GM12878 (cell line): Measurements from ENCODE around the gene ITGAD. TPM values are rescaled to one million over a fixed set of nuclear protein-coding genes. Genes with fewer than 3 reads are reported as not detected.

Source experiments
- ATF7 ChIP-seq: fragments of 450-650 bp; IDR thresholded peaks from 2 replicates; pipeline ENCODE4 v1.6.1; 2016; ENCODE audit warnings: low read depth, mild to moderate bottlenecking
- DPF2 ChIP-seq: fragments of 450-650 bp; IDR thresholded peaks from 2 replicates; pipeline ENCODE4 v1.6.1; 2017; ENCODE audit warnings: mild to moderate bottlenecking
- EP300 ChIP-seq, 2 experiments: fragments of 150-350 bp in 1 of 2; IDR thresholded peaks; 2 replicates each; pipeline ENCODE4 v1.6.1; 2011 to 2012; ENCODE audit warnings: low read depth in 2 of 2, low read length in 2 of 2, borderline replicate concordance in 1 of 2, improper control_type of control experiment in 1 of 2, inconsistent platforms in 1 of 2; ENCODE audit not compliant: control insufficient read depth in 1 of 2
- FOXM1 ChIP-seq: IDR thresholded peaks from 2 replicates; pipeline ENCODE4 v1.6.1; 2012; ENCODE audit warnings: low read depth, mild to moderate bottlenecking, inconsistent platforms, low read length, moderate library complexity
- GABPA ChIP-seq: IDR thresholded peaks from 2 replicates; pipeline ENCODE4 v1.6.1; 2014; ENCODE audit warnings: antibody characterized with exemption, low read depth, mild to moderate bottlenecking, inconsistent platforms
- HDAC2 ChIP-seq: fragments of 200-600 bp; sonication (generic); IDR thresholded peaks from 2 replicates; pipeline ENCODE4 v1.6.1; 2017
- PAX5 ChIP-seq: IDR thresholded peaks from 2 replicates; pipeline ENCODE4 v1.6.1; 2011; ENCODE audit warnings: low read depth, low read length, borderline replicate concordance
- PAX8 ChIP-seq: fragments of 450-650 bp; IDR thresholded peaks from 2 replicates; pipeline ENCODE4 v1.6.1; 2017; ENCODE audit warnings: mild to moderate bottlenecking, moderate library complexity
- RCOR1 ChIP-seq: conservative IDR thresholded peaks from 2 replicates; pipeline ENCODE4 v1.6.1; 2012; ENCODE audit warnings: low read depth, low read length, improper control_type of control experiment
- RUNX3 ChIP-seq: IDR thresholded peaks from 2 replicates; pipeline ENCODE4 v1.6.1; 2012; ENCODE audit warnings: low read length, inconsistent platforms
- SRF ChIP-seq, 2 experiments: IDR thresholded peaks; 2 replicates each; pipeline ENCODE4 v1.6.1; 2011; ENCODE audit warnings: low read depth in 2 of 2, low read length in 2 of 2, mild to moderate bottlenecking in 1 of 2, moderate library complexity in 1 of 2
- SUZ12 ChIP-seq: fragments of 200-600 bp; sonication (generic); IDR thresholded peaks from one replicate; pipeline ENCODE4 v1.6.1; 2018; ENCODE audit warnings: antibody characterized with exemption, mild to moderate bottlenecking; ENCODE audit not compliant: unreplicated experiment
- TBL1XR1 ChIP-seq: IDR thresholded peaks from 2 replicates; pipeline ENCODE4 v1.6.1; 2012; ENCODE audit warnings: low read depth, low read length, improper control_type of control experiment
- ZBTB33 ChIP-seq: fragments of 450-650 bp; IDR thresholded peaks from 2 replicates; pipeline ENCODE4 v1.6.1; 2017; ENCODE audit warnings: mild to moderate bottlenecking
- ZNF207 ChIP-seq: fragments of 450-650 bp; IDR thresholded peaks from 2 replicates; pipeline ENCODE4 v1.6.1; 2014; ENCODE audit warnings: antibody characterized with exemption, mild to moderate bottlenecking, borderline replicate concordance
- ZNF217 ChIP-seq: fragments of 450-650 bp; IDR thresholded peaks from 2 replicates; pipeline ENCODE4 v1.6.1; 2017; ENCODE audit warnings: antibody characterized with exemption, mild to moderate bottlenecking
- polyA plus RNA-seq, 11 experiments: library from polyadenylated mRNA; depleted of rRNA in 4 of 11; unstranded in 6 of 11; stranded (reverse) in 5 of 11; fragments of >200 nt; fragmentation: Nextera tagmentation in 4 of 11; fragmentation: Illumina TruSeq in 1 of 11; extraction: Ambion mirVana in 4 of 11; extraction: Trizol in 1 of 11; gene quantifications; 1 replicate in 1 of 11; 2 replicates in 10 of 11; pipeline versions ENCODE4 v1.2.1 to v1.2.3, GENCODE V29; 2011 to 2016; ENCODE audit warnings: inconsistent platforms in 2 of 11, missing spikeins in 2 of 11, low read depth in 1 of 11
- total RNA-seq, 4 experiments: library from RNA; depleted of rRNA in 3 of 4; stranded (reverse); fragments of >200 nt in 3 of 4; fragmentation: Illumina TruSeq in 1 of 4; extraction: Trizol in 1 of 4; gene quantifications; 2 replicates each; pipeline versions ENCODE4 v1.2.1 to v1.2.3, GENCODE V29; 2013 to 2021
- TF ChIP-seq, protein P1 (sequence below): fragments of 450-650 bp; IDR thresholded peaks from 2 replicates; pipeline ENCODE4 v1.6.1; 2017; ENCODE audit warnings: mild to moderate bottlenecking, moderate library complexity
- TF ChIP-seq, protein P2 (sequence below), 3 experiments: IDR thresholded peaks in 2 of 3; conservative IDR thresholded peaks in 1 of 3; 2 replicates each; pipeline ENCODE4 v1.5.1; 2011; ENCODE audit warnings: low read depth in 3 of 3, low read length in 3 of 3, mild to moderate bottlenecking in 3 of 3, control low read depth in 2 of 3, moderate library complexity in 2 of 3, inconsistent platforms in 1 of 3, mixed read lengths in 1 of 3; ENCODE audit not compliant: control insufficient read depth in 2 of 3, insufficient read depth in 1 of 3; ENCODE audit errors: extremely low read depth in 1 of 3
- TF ChIP-seq, protein P3 (sequence below): fragments of 150-350 bp; IDR thresholded peaks from 2 replicates; pipeline ENCODE4 v1.6.1; 2014; ENCODE audit warnings: mild to moderate bottlenecking, low read depth, low read length

Gene ITGAD
- total and polyA plus RNA-seq, 10 of the 15 experiments (the other 5 are each of a cell fraction or from before 2014, with no cell fraction given), result 0.29 to 4.0 (median 1.2) TPM

DNA sequence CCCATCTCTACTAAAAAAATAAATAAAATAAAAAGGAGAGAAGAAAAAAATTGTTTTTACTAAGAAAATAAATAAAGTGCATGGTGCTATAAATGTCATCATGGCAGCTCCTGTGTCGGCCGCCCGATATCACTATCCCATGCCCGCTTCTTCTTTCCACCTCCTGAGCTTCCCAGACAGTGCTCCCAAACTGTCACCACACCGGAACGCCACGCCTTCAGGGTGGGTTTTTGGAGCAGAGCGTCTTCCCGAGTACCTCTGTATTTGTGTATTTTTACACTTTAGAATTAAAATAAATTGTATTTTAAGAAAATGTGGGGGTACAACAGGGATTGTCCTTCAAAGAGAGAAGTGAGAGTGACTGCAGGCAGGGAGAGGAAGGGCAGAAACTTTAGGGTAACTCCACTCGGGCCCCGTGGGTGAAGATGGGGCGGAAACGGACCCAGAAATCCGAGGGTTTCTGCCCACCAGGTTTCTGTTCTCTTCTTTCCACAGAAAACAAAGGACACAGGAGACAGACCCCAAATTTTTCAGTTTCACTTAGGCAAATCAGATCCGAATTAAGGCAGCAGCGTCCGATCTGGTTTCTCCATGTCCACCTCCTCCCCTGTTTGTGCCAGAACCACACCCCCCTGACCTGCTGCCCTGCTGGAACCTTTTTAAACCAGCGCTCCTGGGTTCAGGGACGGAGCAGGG is 41.7 kb upstream of the ITGAD start (continued):
- TF ChIP-seq ZNF217 (no peak), RUNX3 (peak; percentile 81), ZBTB33 (no peak), EP300 (IDR thresholded peaks at IDR 0.05; ENCODE audit: borderline replicate concordance in 1 of 2, control insufficient read depth in 1 of 2, low read depth in 2 of 2, low read length in 2 of 2) (peak; percentile 69 to 71; a peak in 2 of 4 replicates), TBL1XR1 (peak; percentile 85; the same call in 1 of the 2 replicates), SUZ12 (no peak), HDAC2 (no peak), ZNF207 (no peak), SRF (IDR thresholded peaks at IDR 0.05; ENCODE audit: low read depth in 2 of 2, low read length in 2 of 2) (no peak), FOXM1 (no peak), ATF7 (0 out of 2 replicates have a peak, but pooled peaks have one; percentile 19), RCOR1 (no peak), PAX8 (no peak), DPF2 (peak; percentile 60; the same call in 1 of the 2 replicates), PAX5 (peak; percentile 24; the same call in 1 of the 2 replicates), GABPA (no peak)
- TF ChIP-seq, protein P1, sequence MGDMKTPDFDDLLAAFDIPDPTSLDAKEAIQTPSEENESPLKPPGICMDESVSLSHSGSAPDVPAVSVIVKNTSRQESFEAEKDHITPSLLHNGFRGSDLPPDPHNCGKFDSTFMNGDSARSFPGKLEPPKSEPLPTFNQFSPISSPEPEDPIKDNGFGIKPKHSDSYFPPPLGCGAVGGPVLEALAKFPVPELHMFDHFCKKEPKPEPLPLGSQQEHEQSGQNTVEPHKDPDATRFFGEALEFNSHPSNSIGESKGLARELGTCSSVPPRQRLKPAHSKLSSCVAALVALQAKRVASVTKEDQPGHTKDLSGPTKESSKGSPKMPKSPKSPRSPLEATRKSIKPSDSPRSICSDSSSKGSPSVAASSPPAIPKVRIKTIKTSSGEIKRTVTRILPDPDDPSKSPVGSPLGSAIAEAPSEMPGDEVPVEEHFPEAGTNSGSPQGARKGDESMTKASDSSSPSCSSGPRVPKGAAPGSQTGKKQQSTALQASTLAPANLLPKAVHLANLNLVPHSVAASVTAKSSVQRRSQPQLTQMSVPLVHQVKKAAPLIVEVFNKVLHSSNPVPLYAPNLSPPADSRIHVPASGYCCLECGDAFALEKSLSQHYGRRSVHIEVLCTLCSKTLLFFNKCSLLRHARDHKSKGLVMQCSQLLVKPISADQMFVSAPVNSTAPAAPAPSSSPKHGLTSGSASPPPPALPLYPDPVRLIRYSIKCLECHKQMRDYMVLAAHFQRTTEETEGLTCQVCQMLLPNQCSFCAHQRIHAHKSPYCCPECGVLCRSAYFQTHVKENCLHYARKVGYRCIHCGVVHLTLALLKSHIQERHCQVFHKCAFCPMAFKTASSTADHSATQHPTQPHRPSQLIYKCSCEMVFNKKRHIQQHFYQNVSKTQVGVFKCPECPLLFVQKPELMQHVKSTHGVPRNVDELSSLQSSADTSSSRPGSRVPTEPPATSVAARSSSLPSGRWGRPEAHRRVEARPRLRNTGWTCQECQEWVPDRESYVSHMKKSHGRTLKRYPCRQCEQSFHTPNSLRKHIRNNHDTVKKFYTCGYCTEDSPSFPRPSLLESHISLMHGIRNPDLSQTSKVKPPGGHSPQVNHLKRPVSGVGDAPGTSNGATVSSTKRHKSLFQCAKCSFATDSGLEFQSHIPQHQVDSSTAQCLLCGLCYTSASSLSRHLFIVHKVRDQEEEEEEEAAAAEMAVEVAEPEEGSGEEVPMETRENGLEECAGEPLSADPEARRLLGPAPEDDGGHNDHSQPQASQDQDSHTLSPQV, result no peak
- TF ChIP-seq, protein P2, sequence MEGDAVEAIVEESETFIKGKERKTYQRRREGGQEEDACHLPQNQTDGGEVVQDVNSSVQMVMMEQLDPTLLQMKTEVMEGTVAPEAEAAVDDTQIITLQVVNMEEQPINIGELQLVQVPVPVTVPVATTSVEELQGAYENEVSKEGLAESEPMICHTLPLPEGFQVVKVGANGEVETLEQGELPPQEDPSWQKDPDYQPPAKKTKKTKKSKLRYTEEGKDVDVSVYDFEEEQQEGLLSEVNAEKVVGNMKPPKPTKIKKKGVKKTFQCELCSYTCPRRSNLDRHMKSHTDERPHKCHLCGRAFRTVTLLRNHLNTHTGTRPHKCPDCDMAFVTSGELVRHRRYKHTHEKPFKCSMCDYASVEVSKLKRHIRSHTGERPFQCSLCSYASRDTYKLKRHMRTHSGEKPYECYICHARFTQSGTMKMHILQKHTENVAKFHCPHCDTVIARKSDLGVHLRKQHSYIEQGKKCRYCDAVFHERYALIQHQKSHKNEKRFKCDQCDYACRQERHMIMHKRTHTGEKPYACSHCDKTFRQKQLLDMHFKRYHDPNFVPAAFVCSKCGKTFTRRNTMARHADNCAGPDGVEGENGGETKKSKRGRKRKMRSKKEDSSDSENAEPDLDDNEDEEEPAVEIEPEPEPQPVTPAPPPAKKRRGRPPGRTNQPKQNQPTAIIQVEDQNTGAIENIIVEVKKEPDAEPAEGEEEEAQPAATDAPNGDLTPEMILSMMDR (IDR thresholded peaks at IDR 0.05 in 2 of 3, conservative IDR thresholded peaks at IDR 0.05 in 1 of 3; ENCODE audit: control insufficient read depth in 2 of 3, extremely low read depth in 1 of 3, insufficient read depth in 1 of 3, low read depth in 3 of 3, low read length in 3 of 3), result no peak
- TF ChIP-seq, protein P3, sequence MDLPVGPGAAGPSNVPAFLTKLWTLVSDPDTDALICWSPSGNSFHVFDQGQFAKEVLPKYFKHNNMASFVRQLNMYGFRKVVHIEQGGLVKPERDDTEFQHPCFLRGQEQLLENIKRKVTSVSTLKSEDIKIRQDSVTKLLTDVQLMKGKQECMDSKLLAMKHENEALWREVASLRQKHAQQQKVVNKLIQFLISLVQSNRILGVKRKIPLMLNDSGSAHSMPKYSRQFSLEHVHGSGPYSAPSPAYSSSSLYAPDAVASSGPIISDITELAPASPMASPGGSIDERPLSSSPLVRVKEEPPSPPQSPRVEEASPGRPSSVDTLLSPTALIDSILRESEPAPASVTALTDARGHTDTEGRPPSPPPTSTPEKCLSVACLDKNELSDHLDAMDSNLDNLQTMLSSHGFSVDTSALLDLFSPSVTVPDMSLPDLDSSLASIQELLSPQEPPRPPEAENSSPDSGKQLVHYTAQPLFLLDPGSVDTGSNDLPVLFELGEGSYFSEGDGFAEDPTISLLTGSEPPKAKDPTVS, result no peak
